ENCODE results near the gene ZEB2. TPM values are rescaled to one million over a fixed set of nuclear protein-coding genes. Genes with fewer than 3 reads are reported as not detected.

ZEB2 gene
- total and polyA plus RNA-seq, 2 of the 13 experiments (the other 11 are each of a cell fraction or from before 2014, with no cell fraction given), result 0.07 TPM; not detected in 1

DNA sequence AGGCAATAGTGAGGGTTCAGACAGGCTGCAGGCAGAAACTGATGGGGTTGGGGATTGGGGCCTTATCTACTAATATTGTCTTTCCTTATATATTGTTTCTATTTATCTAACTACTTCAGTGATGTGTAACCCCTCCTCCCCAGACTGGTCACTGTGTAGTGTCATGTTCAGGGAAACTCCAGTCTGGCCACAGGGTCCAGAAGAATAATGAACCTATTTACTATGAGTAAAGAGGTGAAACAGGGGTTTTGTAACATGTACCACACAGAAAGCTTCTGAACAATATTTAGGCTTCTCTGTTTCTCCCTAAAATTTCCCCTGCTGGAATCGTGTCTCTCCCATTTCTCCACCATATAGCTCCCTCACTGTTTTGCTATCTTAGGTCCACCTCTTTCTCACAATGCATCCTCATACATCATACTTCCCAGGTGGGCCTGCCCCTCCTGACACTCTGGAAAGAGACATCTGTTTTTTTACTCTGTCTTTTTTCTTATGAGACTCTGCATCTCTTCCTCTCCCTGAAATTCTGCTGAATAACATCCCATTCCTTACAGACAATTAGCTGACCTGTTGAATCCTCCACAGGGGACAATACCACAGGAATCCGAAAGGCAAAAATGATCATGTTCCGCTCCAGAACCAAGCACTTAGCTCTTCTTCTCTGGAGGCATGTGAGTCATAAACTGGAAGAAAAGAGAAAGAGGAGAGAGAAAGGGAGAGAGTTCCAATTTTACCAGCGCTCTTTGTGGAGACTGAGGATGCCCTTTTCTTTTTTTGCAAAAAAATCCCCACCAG lies 154.8 kb downstream of the ZEB2 start:
- H3K9ac ChIP-seq (ENCODE audit: insufficient read depth, low read depth, low read length), result no peak overlapping the region
- FAIRE-seq (no peak), ATAC-seq (peak; percentile 51), DNase-seq (ENCODE audit: low spot score) (no peak)
- in situ Hi-C loops (cut with HindIII; ENCODE audit: extremely low pct_ligation_motif_present, low pct_unique_long_range_greater_than_20kb), result no loop called here
- intact Hi-C loops (cut with micrococcal nuclease; ENCODE audit: unreplicated experiment), result no loop called here
- H3K27ac ChIP-seq (ENCODE audit: extremely low read length, insufficient read depth, low read length), result no peak overlapping the region
- 57% methylated on average over 4 of the region's 4 CpGs for WGBS (ENCODE audit: low lambda C conversion rate)
- no peaks in the 10 kb centered on the region for H3K9me3 ChIP-seq (ENCODE audit: low read length)
- H4K20me1 ChIP-seq (ENCODE audit: insufficient read depth, low read length), result no peaks in the 10 kb centered on the region
- H3K79me2 ChIP-seq (ENCODE audit: insufficient read depth, low read length), result no peaks in the 10 kb centered on the region
- no peak overlapping the region for H3K4me2 ChIP-seq (ENCODE audit: low read depth, low read length)
- H3K4me3 ChIP-seq (replicated peaks in 1 of 3; ENCODE audit: insufficient read depth in 1 of 3, low read depth in 2 of 3, low read length in 3 of 3), result no peak overlapping the region
- POLR2A ChIA-PET, result no interaction called here
- no peak overlapping the region for H2AFZ ChIP-seq (ENCODE audit: low read length)
- H3K36me3 ChIP-seq (replicated peaks in 1 of 2; ENCODE audit: control insufficient read depth in 1 of 2, insufficient read depth in 2 of 2, low read length in 2 of 2), result no peaks in the 10 kb centered on the region
- H3K4me1 ChIP-seq (ENCODE audit: insufficient read depth, low read length), result no peaks in the 10 kb centered on the region
- CTCF ChIA-PET (ENCODE audit: low intra/inter-chr PET ratio, low total read pairs), result no interaction called here
- no TSS peak for BruUV-seq (replicated peaks)
- no peaks in the 10 kb centered on the region for H3K27me3 ChIP-seq (ENCODE audit: control insufficient read depth in 1 of 2, insufficient read depth in 2 of 2, low read length in 2 of 2)
- no peak for TF ChIP-seq FLYWCH1 (CRISPR knock-in tag; IDR thresholded peaks at IDR 0.05)
- no peak for TF ChIP-seq ZMYM2 (CRISPR knock-in tag; IDR thresholded peaks at IDR 0.05)
- no peak for TF ChIP-seq PPARG (CRISPR knock-in tag; conservative IDR thresholded peaks at IDR 0.05)
- no peak for TF ChIP-seq IRF9 (CRISPR knock-in tag; IDR thresholded peaks at IDR 0.05; ENCODE audit: borderline replicate concordance)
- TF ChIP-seq PCBP2 (optimal IDR thresholded peaks at IDR 0.05; ENCODE audit: low read depth, low read length, poor library complexity, severe bottlenecking), result no peak
- no peak for TF ChIP-seq NKX3-1 (CRISPR knock-in tag; IDR thresholded peaks at IDR 0.05)
- TF ChIP-seq JDP2 (CRISPR knock-in tag; IDR thresholded peaks at IDR 0.05; ENCODE audit: borderline replicate concordance), result no peak
- no peak for TF ChIP-seq HOXA5 (CRISPR knock-in tag; IDR thresholded peaks at IDR 0.05)
- no peak for TF ChIP-seq ZNF350 (CRISPR knock-in tag; IDR thresholded peaks at IDR 0.05; ENCODE audit: borderline replicate concordance, low read depth)
- TF ChIP-seq MXD1 (CRISPR knock-in tag; IDR thresholded peaks at IDR 0.05), result no peak
- TF ChIP-seq TRIM22 (IDR thresholded peaks at IDR 0.05), result no peak
- TF ChIP-seq ARNT (IDR thresholded peaks at IDR 0.05), result no peak
- no peak for TF ChIP-seq HNF1A (IDR thresholded peaks at IDR 0.05; ENCODE audit: low read depth)
- TF ChIP-seq HNF1A (CRISPR knock-in tag; IDR thresholded peaks at IDR 0.05; ENCODE audit: borderline replicate concordance), result no peak
- TF ChIP-seq RELA (CRISPR knock-in tag; IDR thresholded peaks at IDR 0.05), result no peak
- no peak for TF ChIP-seq ONECUT2 (CRISPR knock-in tag; IDR thresholded peaks at IDR 0.05)
- TF ChIP-seq BRF2 (CRISPR knock-in tag; IDR thresholded peaks at IDR 0.05), result no peak
- TF ChIP-seq DMAP1 (CRISPR knock-in tag; IDR thresholded peaks at IDR 0.05), result no peak

All from HepG2 (cell line).